Esophagus squamous epithelium (tissue), 5 donors: Measurements from ENCODE around the gene TNS1. TPM values are rescaled to one million over a fixed set of nuclear protein-coding genes. Genes with fewer than 3 reads are reported as not detected.

Experiments
- DNase-seq: peaks from one replicate; lab custom pipeline; 2025; lab: John Stamatoyannopoulos, UW
- H3K27ac ChIP-seq, 4 donors: fragments of 200-600 bp; sonication (generic); one replicate each; pipeline ENCODE4 v1.5.1; 2016 to 2019; ENCODE audit warnings: mild to moderate bottlenecking in 1 of 4
- H3K27me3 ChIP-seq, 4 donors: fragments of 200-600 bp; sonication (generic); 1 replicate in 3 of 4; 2 replicates in 1 of 4; pipeline versions ENCODE4 v1.5.1 to v1.6.0; 2017 to 2021; ENCODE audit warnings: antibody characterized with exemption in 1 of 4
- H3K36me3 ChIP-seq, 3 donors: fragments of 200-600 bp; sonication (generic); one replicate each; pipeline ENCODE4 v1.5.1; 2016 to 2019
- H3K4me1 ChIP-seq, 3 donors: fragments of 200-600 bp; sonication (generic); one replicate each; pipeline ENCODE4 v1.5.1; 2017 to 2019
- H3K4me3 ChIP-seq, 4 donors: fragments of 200-600 bp; sonication (generic); 1 replicate in 3 of 4; 2 replicates in 1 of 4; pipeline ENCODE4 v1.5.1; 2016 to 2019; ENCODE audit warnings: mild to moderate bottlenecking in 2 of 4, moderate library complexity in 1 of 4
- H3K9me3 ChIP-seq, 3 donors: fragments of 200-600 bp; sonication (generic); one replicate each; pipeline ENCODE4 v1.5.1; 2016 to 2019
- POLR2A ChIP-seq, 4 donors: fragments of 450-650 bp; IDR thresholded peaks; one replicate each; pipeline ENCODE4 v1.6.1; 2017; ENCODE audit warnings: antibody characterized with exemption in 4 of 4, mild to moderate bottlenecking in 4 of 4, moderate library complexity in 3 of 4
- WGBS, 2 donors: methylation state at CpG; one replicate each; pipeline ENCODE4 v1.1.5; 2018; 5-methylcytosine and 5-hydroxymethylcytosine counted together
- intact Hi-C: fragments of 100-400 bp; cut with DNase I; formaldehyde crosslinking; loops from one replicate; pipeline ENCODE4 v1.15.0; 2022
- total RNA-seq, 4 donors: library from RNA; depleted of rRNA; stranded (reverse); fragments of >200 nt; gene quantifications; one replicate each; pipeline ENCODE4 v1.1.0, GENCODE V29; 2016
- TF ChIP-seq, protein P1 (sequence below), 6 experiments: fragments of 450-650 bp in 4 of 6; fragments of 200-600 bp in 2 of 6; sonication (generic) in 2 of 6; IDR thresholded peaks; one replicate each; pipeline ENCODE4 v1.5.1; 2016 to 2019; ENCODE audit warnings: antibody characterized with exemption in 6 of 6, mild to moderate bottlenecking in 4 of 6, moderate library complexity in 4 of 6
- donor health status: DM: yes; HTN: yes; CAD: no.

TNS1 gene
- total RNA-seq, 4 donors from 2014 or later, result 34.7 to 201 (median 59.2) TPM

DNA sequence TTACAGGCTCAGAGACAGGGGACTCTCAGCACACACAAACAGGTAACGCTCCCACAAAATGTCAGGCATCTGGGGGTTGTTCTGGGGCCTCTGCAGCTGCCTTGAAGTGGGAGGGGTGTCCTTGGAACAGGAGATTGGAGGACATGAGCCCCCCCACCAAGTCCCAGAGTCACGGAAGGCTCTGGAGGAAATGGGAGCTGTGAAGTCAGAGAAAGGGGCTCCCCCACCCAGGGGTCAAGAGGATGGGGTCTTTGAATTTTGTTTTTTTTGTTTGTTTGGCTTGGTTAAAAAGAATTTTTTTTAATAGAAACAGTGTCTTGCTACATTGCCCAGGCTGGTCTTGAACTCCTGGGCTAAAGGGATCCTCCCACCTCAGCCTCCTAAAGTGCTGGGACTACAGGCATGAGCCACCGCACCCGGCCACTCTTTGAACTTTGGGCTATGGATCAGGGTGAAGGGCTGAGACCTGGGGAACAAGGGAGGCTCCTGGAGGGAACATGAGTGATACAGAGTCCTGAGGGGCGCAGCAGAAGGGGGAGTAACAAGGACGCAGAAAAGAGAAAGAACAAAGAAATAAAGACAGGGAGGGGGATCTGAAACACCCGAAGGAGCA is 46.8 kb downstream of the TNS1 start:
- Histone ChIP-seq H3K36me3 (no peaks in the 10 kb centered on the region), H3K27ac (peak overlapping the region; percentile 71 to 92 (median 88)), H3K4me3 (no peak overlapping the region), H3K9me3 (no peaks in the 10 kb centered on the region), H3K27me3 (no peaks in the 10 kb centered on the region), H3K4me1 (peaks cover 13 to 96% (median 43%) of the 10 kb centered on the region in 3 donors)
- no peak for TF ChIP-seq POLR2A (IDR thresholded peaks at IDR 0.05)
- DNase-seq, result no peak
- WGBS, 2 donors, result 55 to 78% methylated on average over 4 to 5 of the region's 7 CpGs
- intact Hi-C loops, result no loop called here

DNA sequence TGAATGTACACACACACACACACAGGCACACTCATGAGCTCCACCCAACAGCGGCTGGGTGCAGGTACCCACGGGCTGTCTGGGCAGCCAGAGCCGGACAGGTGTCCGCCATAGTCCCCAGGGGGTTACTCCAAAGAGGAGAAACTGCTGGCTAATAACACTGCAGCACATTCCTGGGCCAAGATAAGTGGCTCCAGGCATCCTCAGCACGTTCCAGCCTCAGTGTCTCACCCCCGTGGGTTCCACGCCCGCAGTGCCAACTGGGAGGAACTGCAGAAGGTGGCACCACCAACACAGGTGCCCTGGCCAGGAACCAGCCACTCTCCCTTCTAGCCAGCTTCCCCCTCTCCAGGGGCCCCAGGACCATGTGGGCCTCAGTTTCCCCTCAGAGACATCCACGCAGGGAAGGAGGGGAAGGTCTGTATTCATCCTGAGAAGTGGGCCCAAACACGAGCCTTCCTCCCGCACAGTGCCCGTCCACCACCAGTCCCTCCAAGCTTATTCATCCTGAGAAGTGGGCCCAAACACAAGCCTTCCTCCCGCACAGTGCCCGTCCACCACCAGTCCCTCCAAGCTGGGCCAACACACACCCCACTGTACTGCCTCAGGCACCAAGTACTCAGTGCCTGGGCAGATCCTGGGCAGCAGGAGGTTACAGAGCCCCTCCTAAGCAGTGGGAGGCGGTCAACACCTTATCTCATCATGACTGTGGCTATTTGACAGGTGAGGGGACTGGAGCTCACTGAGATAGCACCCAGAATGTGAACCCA is 47.6 kb downstream of the TNS1 start:
- no peak for TF ChIP-seq POLR2A (IDR thresholded peaks at IDR 0.05)
- TF ChIP-seq, protein P1, sequence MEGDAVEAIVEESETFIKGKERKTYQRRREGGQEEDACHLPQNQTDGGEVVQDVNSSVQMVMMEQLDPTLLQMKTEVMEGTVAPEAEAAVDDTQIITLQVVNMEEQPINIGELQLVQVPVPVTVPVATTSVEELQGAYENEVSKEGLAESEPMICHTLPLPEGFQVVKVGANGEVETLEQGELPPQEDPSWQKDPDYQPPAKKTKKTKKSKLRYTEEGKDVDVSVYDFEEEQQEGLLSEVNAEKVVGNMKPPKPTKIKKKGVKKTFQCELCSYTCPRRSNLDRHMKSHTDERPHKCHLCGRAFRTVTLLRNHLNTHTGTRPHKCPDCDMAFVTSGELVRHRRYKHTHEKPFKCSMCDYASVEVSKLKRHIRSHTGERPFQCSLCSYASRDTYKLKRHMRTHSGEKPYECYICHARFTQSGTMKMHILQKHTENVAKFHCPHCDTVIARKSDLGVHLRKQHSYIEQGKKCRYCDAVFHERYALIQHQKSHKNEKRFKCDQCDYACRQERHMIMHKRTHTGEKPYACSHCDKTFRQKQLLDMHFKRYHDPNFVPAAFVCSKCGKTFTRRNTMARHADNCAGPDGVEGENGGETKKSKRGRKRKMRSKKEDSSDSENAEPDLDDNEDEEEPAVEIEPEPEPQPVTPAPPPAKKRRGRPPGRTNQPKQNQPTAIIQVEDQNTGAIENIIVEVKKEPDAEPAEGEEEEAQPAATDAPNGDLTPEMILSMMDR (IDR thresholded peaks at IDR 0.05), result no peak
- 89 to 92% methylated on average over 3 to 4 of the region's 15 CpGs for WGBS, 2 donors
- DNase-seq, result no peak

DNA sequence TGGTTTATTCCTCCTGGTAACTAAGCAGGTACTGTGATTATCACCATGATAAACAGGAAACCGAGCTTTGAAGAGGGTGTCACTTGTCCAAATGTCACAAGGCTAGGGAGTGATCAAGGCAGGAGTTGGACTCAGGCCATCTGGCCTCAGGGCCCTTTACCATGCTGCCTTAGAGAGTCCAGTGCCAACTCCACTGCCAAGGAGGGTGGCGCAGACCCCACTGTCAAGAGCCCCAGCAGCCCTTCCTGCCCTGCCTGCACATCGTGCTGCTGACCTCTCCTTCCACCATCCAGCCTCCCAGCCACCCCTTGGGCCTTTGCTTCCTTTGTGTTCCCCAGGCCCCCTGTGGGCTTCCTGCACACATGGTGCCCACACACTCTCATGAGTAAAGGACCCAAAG is 48.3 kb downstream of the TNS1 start:
- Histone ChIP-seq H3K4me3 (no peak overlapping the region), H3K4me1 (peaks cover 21 to 96% (median 57%) of the 10 kb centered on the region in 3 donors), H3K27ac (peak overlapping the region; percentile 71 to 92 (median 88)), H3K27me3 (no peaks in the 10 kb centered on the region), H3K9me3 (no peaks in the 10 kb centered on the region), H3K36me3 (no peaks in the 10 kb centered on the region)
- intact Hi-C loops, result no loop called here
- WGBS, 2 donors, result 40 to 55% methylated on average over 1 to 2 of the region's 3 CpGs
- no peak for DNase-seq
- TF ChIP-seq, protein P1 (IDR thresholded peaks at IDR 0.05), result no peak
- TF ChIP-seq POLR2A (IDR thresholded peaks at IDR 0.05), result no peak

More for the DNA sequence above, 47.6 kb downstream of the TNS1 start:
- H3K36me3 ChIP-seq, result no peaks in the 10 kb centered on the region
- intact Hi-C loops, result no loop called here
- H3K9me3 ChIP-seq, result no peaks in the 10 kb centered on the region
- peak overlapping the region; percentile 71 to 92 (median 88) for H3K27ac ChIP-seq
- H3K4me1 ChIP-seq, result peaks cover 21 to 96% (median 52%) of the 10 kb centered on the region in 3 donors
- H3K27me3 ChIP-seq, result no peaks in the 10 kb centered on the region
- H3K4me3 ChIP-seq, result no peak overlapping the region

DNA sequence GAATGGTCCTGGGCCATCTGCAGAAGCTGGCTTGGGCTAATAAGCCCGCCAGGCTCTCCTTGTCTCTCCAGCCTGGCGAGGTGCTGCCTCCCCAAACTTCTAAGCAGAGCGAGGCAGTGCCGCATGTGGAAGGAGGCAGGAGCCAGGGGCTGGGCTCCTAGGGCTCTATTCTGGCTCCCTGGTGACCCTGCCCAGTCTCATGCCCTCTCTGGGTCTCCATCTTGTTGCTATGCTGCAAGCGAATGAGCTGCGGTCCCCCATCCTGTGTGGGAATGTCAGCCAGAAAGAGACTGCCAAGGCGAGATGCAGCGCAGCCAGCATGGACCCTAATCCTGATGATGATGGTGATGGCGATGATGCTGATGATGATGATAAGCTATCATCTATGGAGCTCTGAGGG is 48.7 kb downstream of the TNS1 start:
- no peak overlapping the region for H3K4me3 ChIP-seq
- H3K4me1 ChIP-seq, result peaks cover 25 to 96% (median 60%) of the 10 kb centered on the region in 3 donors
- H3K36me3 ChIP-seq, result no peaks in the 10 kb centered on the region
- DNase-seq, result no peak
- H3K27ac ChIP-seq, result peak overlapping the region; percentile 71 to 92 (median 88)
- WGBS, 2 donors, result 80 to 96% methylated on average over 3 to 8 of the region's 9 CpGs
- intact Hi-C loops, result no loop called here
- no peaks in the 10 kb centered on the region for H3K27me3 ChIP-seq
- H3K9me3 ChIP-seq, result no peaks in the 10 kb centered on the region
- no peak for TF ChIP-seq POLR2A (IDR thresholded peaks at IDR 0.05)
- TF ChIP-seq, protein P1 (IDR thresholded peaks at IDR 0.05), result no peak

DNA sequence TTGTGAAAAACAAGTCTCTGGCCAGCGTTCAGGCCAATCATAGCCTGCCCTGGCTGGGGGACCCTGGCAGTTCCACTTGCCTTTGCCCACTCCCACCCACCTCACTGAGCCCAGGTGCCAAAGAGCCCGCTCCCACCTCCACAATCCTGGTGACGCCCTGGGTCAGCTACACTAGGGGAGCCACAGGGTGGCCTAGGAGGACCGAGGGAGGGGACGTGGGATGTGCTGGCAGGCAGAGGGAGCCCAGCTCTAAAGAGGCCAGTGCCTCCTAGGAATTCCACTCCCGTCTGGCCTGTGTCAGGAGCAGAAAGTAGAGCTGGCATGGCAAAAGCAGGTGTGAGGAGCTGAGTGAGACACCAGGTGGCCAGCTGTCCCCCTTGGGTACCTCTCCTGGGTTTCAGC is 49.3 kb downstream of the TNS1 start:
- TF ChIP-seq, protein P1 (IDR thresholded peaks at IDR 0.05), result peak in 1 of 6 experiments; percentile 6
- no peak for TF ChIP-seq POLR2A (IDR thresholded peaks at IDR 0.05)
- Histone ChIP-seq H3K36me3 (no peaks in the 10 kb centered on the region), H3K27ac (peak overlapping the region; percentile 71 to 92 (median 88)), H3K4me1 (peaks cover 21 to 96% (median 62%) of the 10 kb centered on the region in 3 donors), H3K27me3 (no peaks in the 10 kb centered on the region), H3K9me3 (no peaks in the 10 kb centered on the region), H3K4me3 (peak overlapping the region in 1 of 4 donors; percentile 17)
- intact Hi-C loops, result no loop called here
- WGBS, 2 donors, result 50 to 74% methylated on average over 4 to 6 of the region's 6 CpGs
- DNase-seq, result no peak
